HCT116 (cell line): ENCODE measurements around the gene IFRD2.

Experiments used
- FOSL1 ChIP-seq: IDR thresholded peaks from 2 replicates; pipeline ENCODE4 v1.6.1; 2012; ENCODE audit warnings: low read depth
- POLR2A ChIP-seq: IDR thresholded peaks from 2 replicates; pipeline ENCODE4 v1.7.0; 2011; ENCODE audit warnings: borderline replicate concordance; ENCODE audit not compliant: insufficient read depth, insufficient read length; ENCODE audit errors: extremely low read depth
- POLR2AphosphoS5 ChIP-seq: IDR thresholded peaks from 2 replicates; pipeline ENCODE4 v1.6.1; 2011; ENCODE audit warnings: mild to moderate bottlenecking, low read depth, low read length, moderate library complexity
- REST ChIP-seq: IDR thresholded peaks from 2 replicates; pipeline ENCODE4 v1.6.1; 2012; ENCODE audit warnings: low read depth
- SIN3A ChIP-seq: IDR thresholded peaks from 2 replicates; pipeline ENCODE4 v1.6.1; 2012; ENCODE audit warnings: low read depth
- SRF ChIP-seq: IDR thresholded peaks from 2 replicates; pipeline ENCODE4 v1.6.1; 2012; ENCODE audit warnings: low read depth
- YY1 ChIP-seq: IDR thresholded peaks from 2 replicates; pipeline ENCODE4 v1.6.1; 2011; ENCODE audit warnings: low read length, low read depth, moderate library complexity, mild to moderate bottlenecking; ENCODE audit not compliant: insufficient replicate concordance; ENCODE audit errors: extremely low read depth
- ZBTB33 ChIP-seq: IDR thresholded peaks from 2 replicates; pipeline ENCODE4 v1.6.1; 2011; ENCODE audit warnings: mild to moderate bottlenecking, low read length, moderate library complexity; ENCODE audit not compliant: insufficient replicate concordance; ENCODE audit errors: extremely low read depth
- ZFX ChIP-seq: fragments of 450-650 bp; IDR thresholded peaks from 2 replicates; pipeline ENCODE4 v1.6.1; 2017
- TF ChIP-seq, protein P1 (sequence below), 3 experiments: fragments of 200-600 bp in 1 of 3; sonication (generic) in 1 of 3; IDR thresholded peaks in 2 of 3; conservative IDR thresholded peaks in 1 of 3; 2 replicates each; pipeline ENCODE4 v1.5.1; 2012 to 2017; ENCODE audit warnings: low read depth in 2 of 3, low read length in 2 of 3, antibody characterized with exemption in 1 of 3, borderline replicate concordance in 1 of 3, control low read depth in 1 of 3, mild to moderate bottlenecking in 1 of 3, mixed read lengths in 1 of 3, mixed run types in 1 of 3, moderate library complexity in 1 of 3; ENCODE audit not compliant: insufficient read depth in 1 of 3
- TF ChIP-seq, protein P2 (sequence below): IDR thresholded peaks from 2 replicates; pipeline ENCODE4 v1.6.1; 2012

DNA sequence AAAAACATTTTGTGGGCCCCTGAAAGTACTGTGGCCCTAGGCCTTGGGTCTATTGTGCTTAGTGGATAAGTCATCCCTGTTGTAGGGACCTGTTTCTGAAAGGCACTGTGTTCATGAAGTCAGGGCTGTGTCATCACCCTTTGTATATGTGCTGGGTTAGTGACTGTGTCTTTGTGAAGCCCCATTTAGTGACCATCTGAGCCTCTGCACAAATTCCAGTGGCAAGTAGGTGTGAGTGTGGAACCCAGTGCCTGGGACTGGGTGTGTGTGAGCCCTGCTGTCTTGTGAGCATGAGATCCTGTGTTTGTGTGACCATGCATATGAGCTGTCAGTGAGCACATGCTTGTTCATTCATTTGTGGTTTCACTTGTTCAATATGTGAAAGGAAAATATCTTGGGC is 12.4 kb upstream of the IFRD2 start:
- TF ChIP-seq, protein P1, sequence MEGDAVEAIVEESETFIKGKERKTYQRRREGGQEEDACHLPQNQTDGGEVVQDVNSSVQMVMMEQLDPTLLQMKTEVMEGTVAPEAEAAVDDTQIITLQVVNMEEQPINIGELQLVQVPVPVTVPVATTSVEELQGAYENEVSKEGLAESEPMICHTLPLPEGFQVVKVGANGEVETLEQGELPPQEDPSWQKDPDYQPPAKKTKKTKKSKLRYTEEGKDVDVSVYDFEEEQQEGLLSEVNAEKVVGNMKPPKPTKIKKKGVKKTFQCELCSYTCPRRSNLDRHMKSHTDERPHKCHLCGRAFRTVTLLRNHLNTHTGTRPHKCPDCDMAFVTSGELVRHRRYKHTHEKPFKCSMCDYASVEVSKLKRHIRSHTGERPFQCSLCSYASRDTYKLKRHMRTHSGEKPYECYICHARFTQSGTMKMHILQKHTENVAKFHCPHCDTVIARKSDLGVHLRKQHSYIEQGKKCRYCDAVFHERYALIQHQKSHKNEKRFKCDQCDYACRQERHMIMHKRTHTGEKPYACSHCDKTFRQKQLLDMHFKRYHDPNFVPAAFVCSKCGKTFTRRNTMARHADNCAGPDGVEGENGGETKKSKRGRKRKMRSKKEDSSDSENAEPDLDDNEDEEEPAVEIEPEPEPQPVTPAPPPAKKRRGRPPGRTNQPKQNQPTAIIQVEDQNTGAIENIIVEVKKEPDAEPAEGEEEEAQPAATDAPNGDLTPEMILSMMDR (IDR thresholded peaks at IDR 0.05 in 2 of 3, conservative IDR thresholded peaks at IDR 0.05 in 1 of 3; ENCODE audit: borderline replicate concordance in 1 of 3, insufficient read depth in 1 of 3, low read depth in 2 of 3, low read length in 2 of 3): no peak
- TF ChIP-seq SRF (no peak), ZBTB33 (no peak), FOSL1 (no peak), SIN3A (no peak), POLR2A (no peak), REST (no peak), POLR2AphosphoS5 (no peak), YY1 (no peak), ZFX (no peak)
- TF ChIP-seq, protein P2, sequence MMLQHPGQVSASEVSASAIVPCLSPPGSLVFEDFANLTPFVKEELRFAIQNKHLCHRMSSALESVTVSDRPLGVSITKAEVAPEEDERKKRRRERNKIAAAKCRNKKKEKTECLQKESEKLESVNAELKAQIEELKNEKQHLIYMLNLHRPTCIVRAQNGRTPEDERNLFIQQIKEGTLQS: no peak
